Retinal pigment epithelial cell (primary cell): ENCODE data around the gene ANKS1B.

Source experiments
- DNase-seq: peaks from one replicate; pipeline ENCODE4 v3.0.0-alpha.2; 2010; ENCODE audit warnings: low read depth
- H3K4me3 ChIP-seq: 2 replicates; pipeline ENCODE4 v1.5.1; 2011; ENCODE audit warnings: mild to moderate bottlenecking, low read length, control low read depth, moderate library complexity
- CTCF ChIP-seq: conservative IDR thresholded peaks from 2 replicates; pipeline ENCODE4 v1.5.1; 2011; ENCODE audit warnings: low read depth, low read length, control low read depth, inconsistent platforms

ANKS1B gene

GRCh38 chr12:99981639-99982190 is 3.0 kb downstream of the ANKS1B start:
- no peak for DNase-seq
- no peak overlapping the region for H3K4me3 ChIP-seq
- no peak for TF ChIP-seq CTCF

GRCh38 chr12:99979471-99979870 is 5.3 kb downstream of the ANKS1B start:
- DNase-seq: no peak
- TF ChIP-seq CTCF: no peak
- H3K4me3 ChIP-seq: no peak overlapping the region

GRCh38 chr12:99978152-99978551 is 6.6 kb downstream of the ANKS1B start:
- no peak overlapping the region for H3K4me3 ChIP-seq
- no peak for DNase-seq
- TF ChIP-seq CTCF: no peak

- no peak for TF ChIP-seq CTCF
Measured at GRCh38 chr12:99977550-99977949, 7.2 kb downstream of the ANKS1B start.

GRCh38 chr12:99976762-99977161 is 8.0 kb downstream of the ANKS1B start:
- no peak overlapping the region for H3K4me3 ChIP-seq
- TF ChIP-seq CTCF: no peak
- no peak for DNase-seq

More at GRCh38 chr12:99977550-99977949, 7.2 kb downstream of the ANKS1B start:
- no peak for DNase-seq
- H3K4me3 ChIP-seq: no peak overlapping the region

GRCh38 chr12:99975321-99975720 is 9.4 kb downstream of the ANKS1B start:
- H3K4me3 ChIP-seq: no peak overlapping the region
- no peak for TF ChIP-seq CTCF
- no peak for DNase-seq

GRCh38 chr12:99974146-99974545 is 10.6 kb downstream of the ANKS1B start:
- no peak for DNase-seq
- no peak for TF ChIP-seq CTCF
- H3K4me3 ChIP-seq: no peak overlapping the region
